Measurements from ENCODE around the gene SLC17A7.

Gene SLC17A7

GRCh38 chr19:49427855-49428546 is 13.3 kb downstream of the SLC17A7 start:
- DNase-seq (ENCODE audit: low spot score) = no peak

- DNase-seq (ENCODE audit: low spot score) = no peak
Measured at GRCh38 chr19:49427339-49427738, 14.0 kb downstream of the SLC17A7 start.

GRCh38 chr19:49425922-49426592 is 15.3 kb downstream of the SLC17A7 start:
- DNase-seq (ENCODE audit: low spot score) = no peak

GRCh38 chr19:49425178-49425577 is 16.1 kb downstream of the SLC17A7 start, which contains the start of gene GFY:
TSS of gene GFY (plus strand) at chr19:49425388. CDS start at chr19:49426431, 1,043 bp downstream.
- DNase-seq (ENCODE audit: low spot score) = no peak

- DNase-seq (ENCODE audit: low spot score) = no peak
Measured at GRCh38 chr19:49423985-49424303, 17.4 kb downstream of the SLC17A7 start.

GRCh38 chr19:49423071-49423984 is 18.0 kb downstream of the SLC17A7 start, which contains the start of gene PTH2:
TSS of gene PTH2 (minus strand) at chr19:49423441. CDS start at chr19:49423339, 102 bp downstream.
- no peak for DNase-seq (ENCODE audit: low spot score)

- DNase-seq (ENCODE audit: low spot score) = peak; percentile 71
Measured at GRCh38 chr19:49422407-49423070, 18.8 kb downstream of the SLC17A7 start.

GRCh38 chr19:49421878-49422202 is 19.5 kb downstream of the SLC17A7 start:
- no peak for DNase-seq (ENCODE audit: low spot score)

- DNase-seq (ENCODE audit: low spot score) = peak; percentile 94
Measured at GRCh38 chr19:49421039-49421877, 20.1 kb downstream of the SLC17A7 start.

GRCh38 chr19:49420227-49420626 is 21.1 kb downstream of the SLC17A7 start:
- DNase-seq (ENCODE audit: low spot score) = no peak

GRCh38 chr19:49419173-49419572 is 22.2 kb downstream of the SLC17A7 start:
- no peak for DNase-seq (ENCODE audit: low spot score)

GRCh38 chr19:49418511-49418910 is 22.8 kb downstream of the SLC17A7 start:
- no peak for DNase-seq (ENCODE audit: low spot score)

GRCh38 chr19:49417088-49417487 is 24.2 kb downstream of the SLC17A7 start:
- DNase-seq (ENCODE audit: low spot score) = no peak

- DNase-seq (ENCODE audit: low spot score) = no peak
Measured at GRCh38 chr19:49415810-49416200, 25.5 kb downstream of the SLC17A7 start.

- DNase-seq (ENCODE audit: low spot score) = no peak
Measured at GRCh38 chr19:49415102-49415809, 26.1 kb downstream of the SLC17A7 start.

- no peak for DNase-seq (ENCODE audit: low spot score)
Measured at GRCh38 chr19:49414256-49414655, 27.1 kb downstream of the SLC17A7 start.

- DNase-seq (ENCODE audit: low spot score) = no peak
Measured at GRCh38 chr19:49413348-49413747, 28.0 kb downstream of the SLC17A7 start.

GRCh38 chr19:49411681-49412326 is 29.5 kb downstream of the SLC17A7 start:
- no peak for DNase-seq (ENCODE audit: low spot score)

- no peak for DNase-seq (ENCODE audit: low spot score)
Measured at GRCh38 chr19:49409441-49410029, 31.8 kb downstream of the SLC17A7 start.

Data from D341Med (cell line).